HT-29 (cell line): Measurements from ENCODE around the gene MORN5. TPM values are rescaled to one million over a fixed set of nuclear protein-coding genes. Genes with fewer than 3 reads are reported as not detected.
A peak's percentile ranks its signal among the peaks of the same experiment; 100 is the strongest.

Experiments used
- DNase-seq: peaks from one replicate; pipeline ENCODE4 v3.0.0-alpha.2; 2015; ENCODE audit warnings: low spot score
- total RNA-seq: library from RNA; depleted of rRNA; stranded (reverse); fragments of >200 nt; shearing (Covaris generic); gene quantifications from 2 replicates; pipeline ENCODE4 v1.2.3, GENCODE V29; 2014

MORN5 gene
- total RNA-seq, 1 experiment from 2014 or later, result not detected

GRCh38 chr9:122143296-122143695 lies 16.4 kb upstream of the MORN5 start:
- no peak for DNase-seq

GRCh38 chr9:122143876-122144405 lies 15.8 kb upstream of the MORN5 start:
- DNase-seq, result no peak

- peak; percentile 10 for DNase-seq
Observed at GRCh38 chr9:122144836-122145591, 14.7 kb upstream of the MORN5 start.

- no peak for DNase-seq
Observed at GRCh38 chr9:122145592-122145863, 14.2 kb upstream of the MORN5 start.

- no peak for DNase-seq
Observed at GRCh38 chr9:122151267-122151828, 8.4 kb upstream of the MORN5 start.

GRCh38 chr9:122155796-122156195 lies 3.9 kb upstream of the MORN5 start:
- no peak for DNase-seq

GRCh38 chr9:122158202-122158601 lies 1.5 kb upstream of the MORN5 start:
- DNase-seq, result peak; percentile 69

- no peak for DNase-seq
Observed at GRCh38 chr9:122159925-122160246, 178 bp downstream of the MORN5 start.

- DNase-seq, result no peak
Observed at GRCh38 chr9:122162415-122162814, 2.7 kb downstream of the MORN5 start.

GRCh38 chr9:122164286-122164685 lies 4.6 kb downstream of the MORN5 start:
- DNase-seq, result no peak

GRCh38 chr9:122168356-122168755 lies 8.6 kb downstream of the MORN5 start:
- DNase-seq, result no peak

GRCh38 chr9:122172131-122172530 lies 12.4 kb downstream of the MORN5 start:
- DNase-seq, result no peak

GRCh38 chr9:122173670-122174069 lies 14.0 kb downstream of the MORN5 start:
- DNase-seq, result no peak

- no peak for DNase-seq
Observed at GRCh38 chr9:122176916-122177315, 17.2 kb downstream of the MORN5 start.

- DNase-seq, result peak; percentile 16
Observed at GRCh38 chr9:122179054-122179689, 19.5 kb downstream of the MORN5 start.

GRCh38 chr9:122179690-122180074 lies 20.0 kb downstream of the MORN5 start:
- DNase-seq, result no peak

GRCh38 chr9:122180633-122181032 lies 20.9 kb downstream of the MORN5 start:
- DNase-seq, result peak; percentile 33

- no peak for DNase-seq
Observed at GRCh38 chr9:122183501-122183900, 23.8 kb downstream of the MORN5 start.

- no peak for DNase-seq
Observed at GRCh38 chr9:122184551-122184950, 24.8 kb downstream of the MORN5 start.

- DNase-seq, result peak; percentile 38
Observed at GRCh38 chr9:122186301-122186700, 26.6 kb downstream of the MORN5 start.

- no peak for DNase-seq
Observed at GRCh38 chr9:122186777-122187470, 27.2 kb downstream of the MORN5 start.

- DNase-seq, result no peak
Observed at GRCh38 chr9:122188369-122188768, 28.7 kb downstream of the MORN5 start.
